ENCODE data around the gene ABLIM1.

Gene ABLIM1

GRCh38 chr10:114431414-114432135 is 226.5 kb downstream of the ABLIM1 start:
- H3K27ac ChIP-seq (ENCODE audit: poor library complexity, severe bottlenecking), result peak overlapping the region; percentile 40
- H3K9me3 ChIP-seq (ENCODE audit: severe bottlenecking), result no peaks in the 10 kb centered on the region
- DNase-seq (ENCODE audit: low spot score), result no peak
- no peak overlapping the region for H3K4me3 ChIP-seq (ENCODE audit: severe bottlenecking)
- TF ChIP-seq CTCF (IDR thresholded peaks at IDR 0.05; ENCODE audit: poor library complexity, severe bottlenecking), result no peak
- no peaks in the 10 kb centered on the region for H3K27me3 ChIP-seq (ENCODE audit: insufficient read depth, poor library complexity, severe bottlenecking)
- H3K4me1 ChIP-seq (ENCODE audit: insufficient read depth, poor library complexity, severe bottlenecking), result peaks cover 11% of the 10 kb centered on the region
- no peaks in the 10 kb centered on the region for H3K36me3 ChIP-seq (ENCODE audit: low read depth)
- ATAC-seq (ENCODE audit: low read depth), result peak; percentile 55

GRCh38 chr10:114430688-114431413 is 227.2 kb downstream of the ABLIM1 start:
- Histone ChIP-seq H3K27ac (ENCODE audit: poor library complexity, severe bottlenecking) (peak overlapping the region; percentile 40), H3K9me3 (ENCODE audit: severe bottlenecking) (no peaks in the 10 kb centered on the region), H3K27me3 (ENCODE audit: insufficient read depth, poor library complexity, severe bottlenecking) (no peaks in the 10 kb centered on the region), H3K36me3 (ENCODE audit: low read depth) (no peaks in the 10 kb centered on the region), H3K4me1 (ENCODE audit: insufficient read depth, poor library complexity, severe bottlenecking) (peaks cover 11% of the 10 kb centered on the region), H3K4me3 (ENCODE audit: severe bottlenecking) (no peak overlapping the region)
- DNase-seq (ENCODE audit: low spot score), result no peak
- TF ChIP-seq CTCF (IDR thresholded peaks at IDR 0.05; ENCODE audit: poor library complexity, severe bottlenecking), result no peak
- ATAC-seq (ENCODE audit: low read depth), result 0 out of 3 replicates have a peak, but pooled peaks have one; percentile 12

- no peak for ATAC-seq (ENCODE audit: low read depth)
- Histone ChIP-seq H3K27ac (ENCODE audit: poor library complexity, severe bottlenecking) (no peak overlapping the region), H3K27me3 (ENCODE audit: insufficient read depth, poor library complexity, severe bottlenecking) (no peaks in the 10 kb centered on the region), H3K36me3 (ENCODE audit: low read depth) (no peaks in the 10 kb centered on the region), H3K4me3 (ENCODE audit: severe bottlenecking) (no peak overlapping the region), H3K4me1 (ENCODE audit: insufficient read depth, poor library complexity, severe bottlenecking) (peaks cover 11% of the 10 kb centered on the region), H3K9me3 (ENCODE audit: severe bottlenecking) (no peaks in the 10 kb centered on the region)
- no peak for TF ChIP-seq CTCF (IDR thresholded peaks at IDR 0.05; ENCODE audit: poor library complexity, severe bottlenecking)
- no peak for DNase-seq (ENCODE audit: low spot score)
Observed at GRCh38 chr10:114429581-114430335, 228.3 kb downstream of the ABLIM1 start.

GRCh38 chr10:114427124-114427852 is 230.8 kb downstream of the ABLIM1 start:
- peaks cover 11% of the 10 kb centered on the region for H3K4me1 ChIP-seq (ENCODE audit: insufficient read depth, poor library complexity, severe bottlenecking)
- H3K36me3 ChIP-seq (ENCODE audit: low read depth), result no peaks in the 10 kb centered on the region
- H3K4me3 ChIP-seq (ENCODE audit: severe bottlenecking), result no peak overlapping the region
- H3K27ac ChIP-seq (ENCODE audit: poor library complexity, severe bottlenecking), result no peak overlapping the region
- ATAC-seq (ENCODE audit: low read depth), result peak; percentile 21; the same call in 1 of the 3 replicates
- H3K27me3 ChIP-seq (ENCODE audit: insufficient read depth, poor library complexity, severe bottlenecking), result no peaks in the 10 kb centered on the region
- no peak for DNase-seq (ENCODE audit: low spot score)
- H3K9me3 ChIP-seq (ENCODE audit: severe bottlenecking), result no peaks in the 10 kb centered on the region
- no peak for TF ChIP-seq CTCF (IDR thresholded peaks at IDR 0.05; ENCODE audit: poor library complexity, severe bottlenecking)

Data from RWPE2 (cell line).